Neural crest cell (in vitro differentiated cells): Measurements from ENCODE around the gene KRTAP9-4. TPM values are rescaled to one million over a fixed set of nuclear protein-coding genes. Genes with fewer than 3 reads are reported as not detected.
"Not testable (repeated sequence)": the region's sequence is repeated elsewhere in the genome, so short reads cannot be mapped to it uniquely, and the experiment has no call there.

Experiments used
- DNase-seq: peaks from one replicate; pipeline ENCODE4 v3.0.0; 2021; ENCODE audit warnings: low read depth, mixed read lengths, low spot score
- H3K27ac Mint-ChIP-seq: one replicate; pipeline ENCODE4 v1.8.0; 2021; ENCODE audit warnings: mild to moderate bottlenecking, mixed read lengths; ENCODE audit not compliant: unreplicated experiment
- H3K27me3 Mint-ChIP-seq: 2 replicates; pipeline ENCODE4 v1.8.0; 2021; ENCODE audit warnings: low read depth, mild to moderate bottlenecking, mixed read lengths
- H3K36me3 Mint-ChIP-seq: 2 replicates; pipeline ENCODE4 v1.8.0; 2021; ENCODE audit warnings: low read depth, mild to moderate bottlenecking, mixed read lengths
- H3K4me1 Mint-ChIP-seq: 2 replicates; pipeline ENCODE4 v1.8.0; 2021; ENCODE audit warnings: mixed read lengths
- H3K4me3 Mint-ChIP-seq: one replicate; pipeline ENCODE4 v1.8.0; 2021; ENCODE audit warnings: mild to moderate bottlenecking, mixed read lengths
- H3K9me3 Mint-ChIP-seq: 2 replicates; pipeline ENCODE4 v1.8.0; 2021; ENCODE audit warnings: mixed read lengths
- CTCF ChIP-seq: fragments of 200-600 bp; sonication (generic); conservative IDR thresholded peaks from 2 replicates; pipeline ENCODE4 v1.5.0; 2021; ENCODE audit warnings: antibody characterized with exemption, mild to moderate bottlenecking
- total RNA-seq: library from RNA; stranded (reverse); gene quantifications from 2 replicates; pipeline ENCODE4 v1.2.1, GENCODE V29; 2021

KRTAP9-4 gene
- total RNA-seq, 1 donor from 2014 or later: not detected

- H3K27ac Mint-ChIP-seq: no peak overlapping the region
- H3K36me3 Mint-ChIP-seq: no peaks in the 10 kb centered on the region
- H3K4me3 Mint-ChIP-seq: no peak overlapping the region
- no peak for DNase-seq
- no peaks in the 10 kb centered on the region for H3K4me1 Mint-ChIP-seq
- peaks cover 96% of the 10 kb centered on the region for H3K27me3 Mint-ChIP-seq
- TF ChIP-seq CTCF: no peak
- peaks cover 1% of the 10 kb centered on the region for H3K9me3 Mint-ChIP-seq
Observed at GRCh38 chr17:41254861-41255260, 5.4 kb downstream of the KRTAP9-4 start.

GRCh38 chr17:41255381-41256290 is 6.1 kb downstream of the KRTAP9-4 start, which contains the start of gene KRTAP9-9:
Gene KRTAP9-9 (plus strand): TSS chr17:41255384.
- H3K36me3 Mint-ChIP-seq, H3K9me3 Mint-ChIP-seq, H3K4me3 Mint-ChIP-seq, H3K4me1 Mint-ChIP-seq, DNase-seq, H3K27ac Mint-ChIP-seq: not testable (repeated sequence)
- peaks cover 96% of the 10 kb centered on the region for H3K27me3 Mint-ChIP-seq

- peaks cover 96% of the 10 kb centered on the region for H3K27me3 Mint-ChIP-seq
- TF ChIP-seq CTCF: no peak
- H3K27ac Mint-ChIP-seq: no peak overlapping the region
- no peak overlapping the region for H3K4me3 Mint-ChIP-seq
- DNase-seq: no peak
- H3K36me3 Mint-ChIP-seq: no peaks in the 10 kb centered on the region
- peaks cover 6% of the 10 kb centered on the region for H3K9me3 Mint-ChIP-seq
- no peaks in the 10 kb centered on the region for H3K4me1 Mint-ChIP-seq
Observed at GRCh38 chr17:41256291-41256685, 6.8 kb downstream of the KRTAP9-4 start.

GRCh38 chr17:41258406-41258805 is 8.9 kb downstream of the KRTAP9-4 start:
- H3K27me3 Mint-ChIP-seq: peaks cover 95% of the 10 kb centered on the region
- H3K9me3 Mint-ChIP-seq: peaks cover 6% of the 10 kb centered on the region
- H3K4me1 Mint-ChIP-seq: no peaks in the 10 kb centered on the region
- no peak for DNase-seq
- H3K4me3 Mint-ChIP-seq: no peak overlapping the region
- no peak for TF ChIP-seq CTCF
- no peak overlapping the region for H3K27ac Mint-ChIP-seq
- H3K36me3 Mint-ChIP-seq: no peaks in the 10 kb centered on the region

GRCh38 chr17:41263212-41263611 is 13.7 kb downstream of the KRTAP9-4 start:
- DNase-seq: no peak
- Mint-ChIP-seq H3K4me3 (no peak overlapping the region), H3K4me1 (no peaks in the 10 kb centered on the region), H3K27me3 (peaks cover 67% of the 10 kb centered on the region), H3K9me3 (peaks cover 6% of the 10 kb centered on the region), H3K36me3 (no peaks in the 10 kb centered on the region), H3K27ac (no peak overlapping the region)
- no peak for TF ChIP-seq CTCF

- H3K4me3 Mint-ChIP-seq: no peak overlapping the region
- H3K36me3 Mint-ChIP-seq: no peaks in the 10 kb centered on the region
- peaks cover 6% of the 10 kb centered on the region for H3K9me3 Mint-ChIP-seq
- H3K4me1 Mint-ChIP-seq: no peaks in the 10 kb centered on the region
- no peak for DNase-seq
- peaks cover 53% of the 10 kb centered on the region for H3K27me3 Mint-ChIP-seq
- no peak for TF ChIP-seq CTCF
- no peak overlapping the region for H3K27ac Mint-ChIP-seq
Observed at GRCh38 chr17:41264599-41264998, 15.1 kb downstream of the KRTAP9-4 start.
